Measurements from ENCODE around the gene CACNB2. TPM values are rescaled to one million over a fixed set of nuclear protein-coding genes. Genes with fewer than 3 reads are reported as not detected.
A peak's percentile ranks its signal among the peaks of the same experiment; 100 is the strongest.

The CACNB2 gene
- total RNA-seq, 1 donor from 2014 or later: 13.1 TPM

DNA sequence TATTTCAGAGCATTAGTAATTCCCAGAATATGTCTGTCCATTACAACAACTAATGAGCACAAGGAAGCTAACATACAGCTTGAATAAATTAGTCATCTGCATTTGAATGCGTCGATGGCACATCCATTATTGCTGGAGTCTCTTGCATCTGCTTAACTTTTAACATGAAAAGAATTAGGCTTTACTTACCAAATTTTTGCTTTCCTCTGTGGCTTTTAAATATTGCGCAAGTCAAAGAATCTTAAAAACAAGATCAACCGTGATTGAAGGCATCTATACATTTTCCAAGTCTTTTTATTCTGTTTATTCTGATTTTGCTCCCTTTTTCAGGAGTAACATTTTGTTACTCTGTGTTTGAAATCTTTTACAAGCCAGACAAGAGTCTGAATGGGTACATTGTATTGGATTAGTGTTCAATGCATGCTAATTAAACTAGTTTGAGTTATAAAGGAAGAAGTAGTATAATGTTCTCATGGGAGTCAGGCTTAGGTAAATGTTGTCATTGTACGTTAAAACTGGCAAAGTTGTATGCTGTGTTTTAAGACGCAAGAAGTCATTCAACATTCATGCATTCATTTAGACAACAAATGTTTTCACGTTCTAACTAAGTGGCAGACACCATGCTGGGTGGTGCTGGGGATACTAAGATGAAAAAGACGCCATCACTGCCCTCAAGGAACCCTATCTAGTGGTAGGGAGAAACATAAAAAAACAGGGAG is 4.0 kb upstream of the CACNB2 start:
- Mint-ChIP-seq H3K27me3 (ENCODE audit: low read depth) (peaks cover 45% of the 10 kb centered on the region), H3K4me1 (peaks cover 3% of the 10 kb centered on the region), H3K4me3 (no peak overlapping the region), H3K9me3 (no peaks in the 10 kb centered on the region), H3K36me3 (no peaks in the 10 kb centered on the region), H3K27ac (no peak overlapping the region)
- TF ChIP-seq, protein P1, sequence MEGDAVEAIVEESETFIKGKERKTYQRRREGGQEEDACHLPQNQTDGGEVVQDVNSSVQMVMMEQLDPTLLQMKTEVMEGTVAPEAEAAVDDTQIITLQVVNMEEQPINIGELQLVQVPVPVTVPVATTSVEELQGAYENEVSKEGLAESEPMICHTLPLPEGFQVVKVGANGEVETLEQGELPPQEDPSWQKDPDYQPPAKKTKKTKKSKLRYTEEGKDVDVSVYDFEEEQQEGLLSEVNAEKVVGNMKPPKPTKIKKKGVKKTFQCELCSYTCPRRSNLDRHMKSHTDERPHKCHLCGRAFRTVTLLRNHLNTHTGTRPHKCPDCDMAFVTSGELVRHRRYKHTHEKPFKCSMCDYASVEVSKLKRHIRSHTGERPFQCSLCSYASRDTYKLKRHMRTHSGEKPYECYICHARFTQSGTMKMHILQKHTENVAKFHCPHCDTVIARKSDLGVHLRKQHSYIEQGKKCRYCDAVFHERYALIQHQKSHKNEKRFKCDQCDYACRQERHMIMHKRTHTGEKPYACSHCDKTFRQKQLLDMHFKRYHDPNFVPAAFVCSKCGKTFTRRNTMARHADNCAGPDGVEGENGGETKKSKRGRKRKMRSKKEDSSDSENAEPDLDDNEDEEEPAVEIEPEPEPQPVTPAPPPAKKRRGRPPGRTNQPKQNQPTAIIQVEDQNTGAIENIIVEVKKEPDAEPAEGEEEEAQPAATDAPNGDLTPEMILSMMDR (IDR thresholded peaks at IDR 0.05; ENCODE audit: unreplicated experiment): no peak
- DNase-seq (ENCODE audit: low spot score in 2 of 2, unreplicated experiment in 2 of 2): no peak

GRCh38 chr10:18137111-18137510 is 3.1 kb upstream of the CACNB2 start:
- peaks cover 11% of the 10 kb centered on the region for H3K4me1 Mint-ChIP-seq
- H3K4me3 Mint-ChIP-seq: no peak overlapping the region
- H3K27me3 Mint-ChIP-seq (ENCODE audit: low read depth): peaks cover 52% of the 10 kb centered on the region
- no peaks in the 10 kb centered on the region for H3K36me3 Mint-ChIP-seq
- TF ChIP-seq, protein P1 (IDR thresholded peaks at IDR 0.05; ENCODE audit: unreplicated experiment): no peak
- no peaks in the 10 kb centered on the region for H3K9me3 Mint-ChIP-seq
- no peak for DNase-seq (ENCODE audit: low spot score in 2 of 2, unreplicated experiment in 2 of 2)
- H3K27ac Mint-ChIP-seq: no peak overlapping the region

DNA sequence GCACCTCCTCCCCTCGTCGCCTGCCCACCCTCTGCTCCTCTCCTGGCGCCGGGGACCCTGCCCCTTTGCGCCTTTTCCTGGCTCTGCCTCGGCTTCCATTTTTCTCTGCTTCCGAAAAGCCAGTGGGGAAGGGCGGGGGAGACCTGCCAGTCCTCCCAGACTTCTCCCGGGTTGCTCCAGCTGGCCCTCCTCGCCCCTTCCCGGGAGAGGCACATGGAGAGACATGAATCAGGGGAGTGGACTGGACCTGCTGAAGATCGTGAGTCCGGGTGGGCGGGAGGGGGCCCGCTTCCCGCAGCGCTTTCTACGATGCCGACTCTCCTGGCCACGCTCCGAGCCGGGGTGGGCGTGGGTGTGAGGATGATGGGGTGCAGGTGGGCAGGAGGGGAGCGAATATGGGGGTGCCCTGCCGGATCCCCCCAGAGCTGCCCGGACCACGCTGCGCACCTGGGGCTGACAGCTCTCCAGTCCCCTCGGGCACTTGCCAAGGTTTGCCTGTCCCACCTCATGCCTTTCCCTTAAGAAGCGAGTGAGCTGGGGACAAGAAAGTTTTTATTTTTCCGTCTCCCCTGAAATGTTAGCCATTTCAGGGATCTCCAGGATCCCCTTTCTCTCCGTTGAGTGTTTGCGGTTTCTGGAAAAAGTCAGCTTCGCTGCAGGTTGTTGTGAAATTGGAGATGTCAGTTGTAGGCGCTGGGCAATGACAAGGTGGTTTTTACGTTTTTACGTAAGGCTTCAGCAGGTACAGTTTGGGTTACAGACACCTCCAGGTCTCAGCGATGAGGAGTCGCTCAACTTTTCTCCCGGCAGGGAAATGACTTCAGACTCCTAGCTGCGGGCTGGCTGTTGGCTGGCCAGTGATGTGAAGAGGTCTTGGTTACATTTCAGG is 977 bp downstream of the CACNB2 start:
- no peak for DNase-seq (ENCODE audit: low spot score in 2 of 2, unreplicated experiment in 2 of 2)
- Mint-ChIP-seq H3K4me1 (peaks cover 27% of the 10 kb centered on the region), H3K27me3 (ENCODE audit: low read depth) (peaks cover 47% of the 10 kb centered on the region), H3K27ac (peak overlapping the region; percentile 39), H3K9me3 (no peaks in the 10 kb centered on the region), H3K36me3 (no peaks in the 10 kb centered on the region), H3K4me3 (peak overlapping the region; percentile 74)
- TF ChIP-seq, protein P1 (IDR thresholded peaks at IDR 0.05; ENCODE audit: unreplicated experiment): no peak

DNA sequence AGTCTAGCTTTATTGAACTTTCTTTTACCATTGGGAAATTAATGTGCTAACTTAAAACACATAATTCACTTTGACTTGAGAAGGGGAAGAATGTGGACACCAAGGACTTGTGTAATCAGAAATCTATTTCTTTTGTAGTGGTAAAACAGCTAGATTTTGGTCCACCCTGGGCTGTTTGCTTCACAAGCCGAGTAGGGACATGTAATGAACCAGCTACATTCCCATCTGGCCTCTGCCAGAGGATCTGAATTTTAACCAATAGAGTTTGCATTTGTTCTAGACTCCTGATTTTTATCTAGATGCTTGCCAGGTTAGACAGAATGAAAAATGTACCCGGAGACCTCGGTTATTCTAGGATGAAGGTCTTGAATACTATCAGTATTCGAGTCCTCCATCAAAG is 1.9 kb downstream of the CACNB2 start:
- Mint-ChIP-seq H3K9me3 (no peaks in the 10 kb centered on the region), H3K36me3 (no peaks in the 10 kb centered on the region), H3K27me3 (ENCODE audit: low read depth) (peaks cover 39% of the 10 kb centered on the region), H3K4me1 (peaks cover 30% of the 10 kb centered on the region), H3K27ac (peak overlapping the region; percentile 11), H3K4me3 (peak overlapping the region; percentile 74)
- TF ChIP-seq, protein P1 (IDR thresholded peaks at IDR 0.05; ENCODE audit: unreplicated experiment): no peak
- DNase-seq (ENCODE audit: low spot score in 2 of 2, unreplicated experiment in 2 of 2): no peak

DNA sequence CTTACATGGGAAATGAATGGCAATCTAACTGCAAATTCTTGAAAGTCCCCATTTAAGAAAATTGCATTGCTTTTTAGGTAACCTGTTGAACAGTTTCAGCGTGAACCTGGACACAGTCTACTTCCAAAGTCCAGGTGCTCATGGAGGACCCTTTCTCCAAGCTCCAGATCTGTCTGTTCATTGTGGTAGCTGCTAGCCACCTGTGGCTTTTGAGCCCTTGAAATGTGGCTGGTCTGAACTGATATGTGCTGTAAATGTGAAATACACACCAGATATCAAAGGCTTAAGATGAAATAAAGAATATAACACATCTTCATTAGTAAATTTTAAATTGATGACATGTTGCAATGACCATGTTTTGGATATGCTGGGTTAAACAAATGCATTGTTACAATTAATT is 4.2 kb downstream of the CACNB2 start:
- TF ChIP-seq, protein P1 (IDR thresholded peaks at IDR 0.05; ENCODE audit: unreplicated experiment): no peak
- Mint-ChIP-seq H3K4me3 (no peak overlapping the region), H3K36me3 (no peaks in the 10 kb centered on the region), H3K27me3 (ENCODE audit: low read depth) (peaks cover 24% of the 10 kb centered on the region), H3K27ac (no peak overlapping the region), H3K4me1 (peaks cover 31% of the 10 kb centered on the region), H3K9me3 (no peaks in the 10 kb centered on the region)
- no peak for DNase-seq (ENCODE audit: low spot score in 2 of 2, unreplicated experiment in 2 of 2)

Data from mesothelial cell of epicardium (in vitro differentiated cells).